ENCODE data around the gene EAF1.
"Not testable (repeated sequence)": the region's sequence is repeated elsewhere in the genome, so short reads cannot be mapped to it uniquely, and the experiment has no call there.

EAF1 gene

GRCh38 chr3:15405448-15406050 is 21.8 kb upstream of the EAF1 start:
- peak; percentile 66 for DNase-seq (ENCODE audit: low spot score)

- no peak for DNase-seq (ENCODE audit: low spot score)
Measured at GRCh38 chr3:15409239-15409638, 18.2 kb upstream of the EAF1 start.

- no peak for DNase-seq (ENCODE audit: low spot score)
Measured at GRCh38 chr3:15409774-15410173, 17.6 kb upstream of the EAF1 start.

- DNase-seq (ENCODE audit: low spot score) = not testable (repeated sequence)
Measured at GRCh38 chr3:15410966-15411365, 16.4 kb upstream of the EAF1 start.

GRCh38 chr3:15420871-15421270 is 6.5 kb upstream of the EAF1 start:
- no peak for DNase-seq (ENCODE audit: low spot score)

DNA sequence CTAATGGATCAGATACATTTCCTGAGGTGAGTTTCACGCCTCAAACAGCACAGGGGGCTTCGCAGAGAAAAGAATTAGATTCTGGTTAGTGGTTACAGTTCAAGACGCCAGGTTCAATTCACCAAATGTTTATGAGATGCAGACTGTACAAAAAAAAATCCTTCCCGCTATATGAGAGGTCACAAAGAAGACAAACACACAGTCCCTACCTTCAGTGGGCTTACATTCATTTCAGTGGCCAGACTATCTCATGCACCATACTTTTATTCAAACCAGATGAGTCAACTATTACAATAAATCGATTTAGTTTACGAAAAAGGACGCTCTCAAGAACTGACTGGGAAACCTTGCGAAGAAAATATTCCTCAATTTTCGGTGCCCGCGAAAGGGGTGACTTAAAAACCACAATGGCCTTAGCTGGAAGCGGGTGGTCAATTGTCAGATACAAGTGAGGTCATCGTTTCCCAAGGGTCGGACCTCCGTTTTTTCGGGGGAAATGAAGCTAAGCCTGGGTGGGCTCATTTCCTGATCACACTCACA is 749 bp upstream of the EAF1 start:
- no peak for DNase-seq (ENCODE audit: low spot score)

GRCh38 chr3:15427981-15428380 is 583 bp downstream of the EAF1 start:
- no peak for DNase-seq (ENCODE audit: low spot score)

GRCh38 chr3:15428539-15428938 is 1.1 kb downstream of the EAF1 start:
- DNase-seq (ENCODE audit: low spot score) = peak; percentile 17

DNA sequence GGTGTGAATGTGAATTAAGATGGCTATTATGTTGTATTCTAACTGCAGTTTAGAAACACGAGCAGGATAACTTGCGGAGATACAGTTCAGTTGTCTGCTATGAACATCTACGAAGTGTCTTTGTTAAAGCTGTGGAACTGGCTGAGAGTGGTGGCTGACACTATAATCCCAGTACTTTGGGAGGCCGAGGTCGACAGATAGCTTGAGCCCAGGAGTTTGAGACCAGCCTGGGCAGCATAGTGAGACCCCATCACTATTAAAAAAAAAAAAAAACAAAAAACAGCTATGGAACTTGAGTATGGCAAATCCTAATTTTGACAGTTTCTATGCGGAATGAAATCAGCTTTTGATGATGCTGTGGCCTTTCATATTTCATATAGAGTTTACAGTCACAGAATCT is 1.7 kb downstream of the EAF1 start:
- no peak for DNase-seq (ENCODE audit: low spot score)

- DNase-seq (ENCODE audit: low spot score) = no peak
Measured at GRCh38 chr3:15430624-15431023, 3.2 kb downstream of the EAF1 start.

- DNase-seq (ENCODE audit: low spot score) = no peak
Measured at GRCh38 chr3:15431256-15431837, 3.9 kb downstream of the EAF1 start.

- DNase-seq (ENCODE audit: low spot score) = no peak
Measured at GRCh38 chr3:15433531-15433930, 6.1 kb downstream of the EAF1 start.

GRCh38 chr3:15434756-15435155 is 7.4 kb downstream of the EAF1 start:
- no peak for DNase-seq (ENCODE audit: low spot score)

GRCh38 chr3:15436246-15436645 is 8.8 kb downstream of the EAF1 start:
- DNase-seq (ENCODE audit: low spot score) = peak; percentile 18

DNA sequence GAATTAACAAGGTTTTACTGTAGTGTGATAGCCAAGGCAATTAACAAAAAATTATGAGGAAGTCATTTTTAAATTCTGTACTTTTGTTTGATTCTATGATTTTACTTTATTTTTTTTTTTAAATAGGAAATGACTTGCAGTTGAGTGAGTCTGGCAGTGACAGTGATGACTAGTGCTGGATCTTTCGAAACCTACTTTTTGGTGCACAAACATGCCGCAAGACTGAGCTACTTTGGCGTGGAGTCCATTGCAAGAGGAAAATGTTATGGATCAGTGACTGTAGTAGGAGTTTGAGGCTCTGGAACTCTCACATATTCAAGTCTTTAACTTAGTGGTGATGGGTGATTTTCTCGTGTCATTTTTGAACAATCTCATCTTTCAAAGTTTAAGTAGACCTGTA is 11.6 kb downstream of the EAF1 start:
- no peak for DNase-seq (ENCODE audit: low spot score)

GRCh38 chr3:15439476-15439875 is 12.1 kb downstream of the EAF1 start:
- no peak for DNase-seq (ENCODE audit: low spot score)

GRCh38 chr3:15440891-15441290 is 13.5 kb downstream of the EAF1 start:
- no peak for DNase-seq (ENCODE audit: low spot score)

DNA sequence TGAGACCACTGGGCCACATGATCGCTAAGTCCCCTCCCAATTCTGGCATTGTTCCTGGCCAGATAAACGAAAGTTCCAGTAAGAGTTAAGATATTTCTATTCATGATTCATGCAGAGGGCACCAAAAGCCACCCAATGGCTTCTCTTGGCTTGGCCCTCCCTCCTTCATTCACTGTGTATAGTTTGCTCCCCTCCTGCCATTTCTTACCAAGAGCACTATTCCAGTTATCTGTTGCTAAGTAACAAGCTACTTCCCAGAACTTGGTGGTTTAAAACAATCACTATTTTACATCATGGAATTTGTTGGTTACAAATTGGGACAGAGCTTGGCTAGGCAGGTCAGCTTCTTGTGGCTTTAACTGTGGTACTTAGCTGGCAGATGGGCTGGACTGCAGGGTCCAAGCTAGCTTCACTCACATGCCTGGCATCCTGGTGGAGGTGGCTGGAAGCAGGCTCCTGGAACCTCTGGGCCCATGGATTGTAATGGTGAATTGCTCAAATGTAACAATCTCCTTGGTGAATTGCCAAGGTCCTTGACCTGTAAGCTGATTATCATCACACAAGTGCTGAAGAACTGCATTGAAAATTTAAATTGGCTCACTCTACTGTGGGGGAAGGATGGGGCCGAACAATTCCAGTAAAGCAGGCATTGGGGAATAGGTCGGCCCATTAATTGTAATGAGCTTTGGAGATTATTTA is 16.6 kb downstream of the EAF1 start:
- DNase-seq (ENCODE audit: low spot score) = no peak

DNA sequence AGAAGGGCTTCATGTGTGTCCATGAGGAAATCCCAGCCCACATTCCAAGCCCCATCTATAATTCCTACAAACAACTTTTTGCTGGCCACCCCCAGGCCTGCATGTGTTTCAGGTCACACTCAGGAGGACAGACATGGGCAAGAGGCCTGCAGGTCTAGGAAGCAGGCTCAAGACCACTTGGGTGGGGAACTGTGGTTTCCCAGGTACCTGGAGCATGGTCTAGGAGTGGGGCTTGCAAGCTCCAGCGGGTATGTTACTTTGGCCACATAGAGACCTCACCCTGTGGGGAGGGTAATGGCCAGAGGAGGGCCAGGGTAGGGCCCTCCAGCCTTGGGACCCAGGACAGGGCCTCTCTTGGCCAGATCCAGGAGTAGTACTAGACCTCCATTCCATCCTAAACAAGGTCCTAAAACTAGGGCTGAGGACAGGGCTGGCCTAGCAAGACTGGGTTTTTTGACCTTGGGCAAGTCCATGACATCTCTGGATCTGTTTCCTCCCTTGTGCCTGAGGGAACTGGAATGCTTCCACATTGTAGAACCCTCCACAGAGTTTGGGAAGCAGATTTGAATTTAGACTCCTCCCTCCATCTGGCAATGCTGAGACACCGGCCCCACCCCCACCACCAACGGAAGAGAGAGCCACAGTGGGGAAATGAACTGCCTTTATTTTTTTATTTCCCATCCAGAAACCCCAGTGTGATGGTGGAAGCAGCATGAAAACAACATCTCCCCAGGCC is 22.3 kb downstream of the EAF1 start:
- DNase-seq (ENCODE audit: low spot score) = no peak

- DNase-seq (ENCODE audit: low spot score) = no peak
Measured at GRCh38 chr3:15450438-15451215, 23.2 kb downstream of the EAF1 start.

GRCh38 chr3:15451216-15452113 is 24.1 kb downstream of the EAF1 start:
- no peak for DNase-seq (ENCODE audit: low spot score)

Measured in Ammon's horn (tissue), 1 donor.